H1 (cell line): Measurements from ENCODE around the gene HSPA2.

ENCODE experiments used
- GTF2F1 ChIP-seq: IDR thresholded peaks from 2 replicates; pipeline ENCODE4 v1.6.1; 2012; ENCODE audit warnings: low read depth, low read length, improper control_type of control experiment, borderline replicate concordance
- JUN ChIP-seq: IDR thresholded peaks from 2 replicates; pipeline ENCODE4 v1.6.1; 2011; ENCODE audit warnings: low read depth, mild to moderate bottlenecking, improper control_type of control experiment, low read length

- TF ChIP-seq GTF2F1 (no peak), JUN (no peak)
Measured at GRCh38 chr14:64573109-64573508, 32.6 kb downstream of the HSPA2 start.
